HG02973 (cell line): ENCODE measurements around the gene CCNQ.

Source experiments
- ATAC-seq: cut with Tn5 transposase; IDR thresholded peaks from one replicate; pipeline ENCODE4 v1.9.1; 2021; ENCODE audit warnings: moderate library complexity; ENCODE audit not compliant: unreplicated experiment

Gene CCNQ

DNA sequence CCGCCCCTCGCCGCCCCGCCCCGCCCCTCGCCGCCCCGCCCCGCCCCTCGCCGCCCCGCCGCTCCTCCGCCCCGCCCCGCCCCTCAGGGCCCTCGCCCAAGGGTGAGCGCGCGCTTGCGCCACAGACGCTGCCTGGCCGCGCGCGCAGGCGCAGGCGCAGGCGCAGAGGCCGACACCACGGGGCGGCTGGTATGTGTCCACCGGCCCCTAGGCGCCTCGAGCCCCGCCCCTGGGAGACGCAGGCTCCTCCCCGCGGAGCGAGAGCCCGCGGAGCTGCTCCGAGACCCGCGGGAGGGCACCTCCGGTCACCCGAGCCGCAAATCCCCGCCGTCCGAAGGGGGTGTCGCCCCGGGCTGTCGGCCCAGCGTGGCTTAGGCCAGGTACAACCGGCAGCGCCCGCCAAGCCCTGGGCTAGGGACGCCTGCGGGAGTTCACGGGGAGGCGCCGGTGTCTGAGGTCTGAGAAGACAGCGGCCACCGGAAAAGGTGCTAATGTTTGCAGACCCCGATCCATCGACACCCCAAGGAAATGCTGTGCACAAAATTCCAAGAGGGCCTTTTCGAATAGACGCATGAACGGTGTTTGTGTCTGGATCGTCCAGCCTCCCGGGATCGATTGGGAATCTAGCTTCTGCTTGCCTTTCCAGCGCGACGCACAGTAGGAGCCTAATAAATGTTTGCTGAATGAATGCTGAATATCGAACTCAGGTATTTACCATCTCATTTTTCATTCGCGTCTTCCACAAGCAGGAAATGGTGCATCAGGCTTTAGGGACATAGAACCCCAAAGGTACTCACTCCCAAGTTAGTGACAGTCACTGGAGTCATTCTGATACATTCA lies 473 bp upstream of the CCNQ start:
- peak; percentile 81 for ATAC-seq

DNA sequence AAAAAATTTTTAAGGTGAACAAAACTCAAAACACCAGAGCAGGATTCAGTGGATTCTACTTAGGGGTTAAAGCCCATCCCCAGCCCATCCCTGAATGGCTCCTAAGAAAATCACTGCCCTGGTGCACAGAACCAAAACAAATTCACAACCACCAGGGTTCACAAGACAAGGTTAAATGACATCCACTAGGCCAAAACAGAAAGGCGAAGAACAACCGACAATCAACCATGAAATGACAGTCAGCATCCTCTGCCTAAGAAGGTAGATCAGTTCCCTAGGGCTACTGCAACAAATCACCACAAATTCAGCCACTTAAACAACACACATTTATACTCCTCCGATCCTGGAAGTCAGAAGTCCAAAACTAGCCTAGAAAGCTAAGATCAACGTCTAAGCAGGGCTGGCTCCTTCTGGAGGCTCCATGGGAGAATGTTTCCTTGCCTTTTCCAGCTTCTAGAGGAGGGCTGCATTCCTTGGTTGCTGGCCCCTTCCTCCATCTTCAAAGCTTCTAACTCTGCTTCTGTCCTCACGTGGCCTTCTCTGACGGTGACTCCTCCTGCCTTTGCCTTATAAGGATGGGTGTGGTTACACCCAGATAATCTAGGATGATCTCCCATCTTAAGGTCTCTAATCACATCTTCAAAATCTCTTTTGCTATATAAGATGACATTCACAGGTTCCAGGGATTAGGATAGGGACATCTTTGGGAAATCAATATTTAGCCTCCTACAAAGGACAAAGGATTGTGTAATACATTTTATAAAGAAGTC lies 1.8 kb downstream of the CCNQ start:
- ATAC-seq: no peak

DNA sequence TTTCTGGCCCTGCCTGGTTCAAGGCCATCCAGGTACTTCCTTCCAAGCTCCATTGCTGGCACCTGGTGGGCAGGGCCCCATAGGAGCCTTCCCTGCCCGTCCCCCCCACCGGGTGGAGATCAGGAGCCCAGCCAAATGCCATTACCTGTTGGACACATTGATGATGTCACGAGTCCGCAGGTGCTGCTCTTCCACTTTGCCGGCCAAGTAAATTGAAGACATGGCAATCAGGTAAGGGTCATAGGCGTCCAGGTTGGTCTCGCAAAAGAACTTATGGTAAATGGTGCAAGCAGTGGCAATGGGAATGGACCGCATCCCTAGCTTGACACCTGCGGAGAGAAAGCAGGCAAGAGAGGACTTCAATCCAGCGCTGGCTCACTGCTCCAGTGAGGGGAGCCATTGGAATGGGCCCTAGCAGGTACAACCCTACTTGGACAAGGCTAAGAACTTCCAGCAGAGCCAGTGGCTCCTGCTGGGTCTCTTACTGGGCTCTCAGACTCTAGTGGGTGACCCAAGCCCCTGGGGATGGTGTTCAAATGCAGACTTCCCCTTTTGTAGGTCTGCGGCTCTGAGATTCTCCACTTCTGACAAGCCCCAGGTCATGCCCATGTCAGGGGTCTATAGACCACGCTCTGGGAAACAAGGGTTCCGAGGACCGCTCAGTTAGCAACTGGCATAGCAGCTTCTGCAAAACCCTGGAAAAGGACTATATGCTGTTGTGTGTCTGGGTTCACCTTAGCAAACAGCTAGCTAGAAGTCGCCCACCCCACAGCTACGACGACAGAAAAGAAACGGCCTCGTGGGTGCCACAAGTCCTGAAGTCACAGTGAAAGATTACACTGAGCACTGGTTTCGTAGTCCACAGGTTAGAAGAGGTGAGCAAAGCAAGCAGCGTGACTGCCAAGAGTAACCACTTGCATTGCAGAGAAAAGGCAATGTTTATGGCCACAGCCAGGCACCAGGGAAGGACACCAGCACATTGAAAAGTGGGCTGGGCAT lies 2.8 kb downstream of the CCNQ start:
- no peak for ATAC-seq

DNA sequence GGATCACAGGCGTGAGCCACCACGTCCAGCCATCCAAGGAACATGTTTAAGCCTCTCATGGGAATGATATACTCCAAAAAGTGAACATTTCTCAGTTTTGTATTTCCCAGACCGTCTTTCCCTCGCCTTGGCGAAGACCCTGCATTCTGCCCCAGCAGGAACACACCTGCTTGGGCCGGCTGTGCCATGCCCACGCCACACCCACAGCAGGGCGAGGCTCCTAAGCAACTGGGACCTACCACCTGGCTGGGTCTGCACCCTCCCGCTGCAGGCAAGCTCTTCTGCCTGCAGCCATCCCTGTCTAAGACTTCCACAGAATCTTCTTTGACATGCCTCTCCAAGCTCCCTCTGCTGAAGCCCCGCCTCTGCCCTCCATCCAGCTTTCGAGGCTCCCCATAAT lies 3.6 kb downstream of the CCNQ start:
- no peak for ATAC-seq

DNA sequence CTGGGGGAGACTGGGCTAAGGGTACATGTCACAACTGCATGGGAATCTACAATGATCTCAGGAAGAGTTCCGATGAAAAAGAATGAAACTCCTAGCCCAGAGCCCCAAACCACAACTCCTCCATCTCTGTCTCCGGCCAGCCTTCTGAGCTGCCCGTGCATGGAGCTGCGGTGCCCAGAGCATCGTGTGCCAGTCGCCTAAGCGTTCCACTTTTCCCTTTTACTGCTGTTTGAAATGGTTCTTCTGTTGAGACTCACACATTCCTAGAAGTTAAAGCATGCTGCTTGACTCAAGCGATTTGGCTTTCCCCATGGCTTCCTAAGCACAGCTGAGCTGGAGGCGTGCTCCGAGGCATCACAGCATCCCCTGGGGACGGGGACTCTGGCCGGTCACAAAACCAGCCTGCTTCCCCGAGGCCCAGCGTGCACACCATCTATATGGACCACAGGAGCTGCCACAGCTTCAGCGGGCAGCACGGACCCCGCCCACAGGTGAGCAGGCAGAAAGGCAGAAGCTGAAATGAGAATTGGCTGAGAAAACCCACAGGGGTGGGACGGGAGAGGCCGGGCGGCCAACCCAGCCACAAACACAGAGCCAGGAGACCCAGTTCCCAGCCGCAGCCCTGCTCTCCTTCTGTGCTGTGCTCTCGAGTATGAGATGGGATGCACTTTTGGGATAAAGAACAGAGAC lies 5.0 kb downstream of the CCNQ start:
- no peak for ATAC-seq

DNA sequence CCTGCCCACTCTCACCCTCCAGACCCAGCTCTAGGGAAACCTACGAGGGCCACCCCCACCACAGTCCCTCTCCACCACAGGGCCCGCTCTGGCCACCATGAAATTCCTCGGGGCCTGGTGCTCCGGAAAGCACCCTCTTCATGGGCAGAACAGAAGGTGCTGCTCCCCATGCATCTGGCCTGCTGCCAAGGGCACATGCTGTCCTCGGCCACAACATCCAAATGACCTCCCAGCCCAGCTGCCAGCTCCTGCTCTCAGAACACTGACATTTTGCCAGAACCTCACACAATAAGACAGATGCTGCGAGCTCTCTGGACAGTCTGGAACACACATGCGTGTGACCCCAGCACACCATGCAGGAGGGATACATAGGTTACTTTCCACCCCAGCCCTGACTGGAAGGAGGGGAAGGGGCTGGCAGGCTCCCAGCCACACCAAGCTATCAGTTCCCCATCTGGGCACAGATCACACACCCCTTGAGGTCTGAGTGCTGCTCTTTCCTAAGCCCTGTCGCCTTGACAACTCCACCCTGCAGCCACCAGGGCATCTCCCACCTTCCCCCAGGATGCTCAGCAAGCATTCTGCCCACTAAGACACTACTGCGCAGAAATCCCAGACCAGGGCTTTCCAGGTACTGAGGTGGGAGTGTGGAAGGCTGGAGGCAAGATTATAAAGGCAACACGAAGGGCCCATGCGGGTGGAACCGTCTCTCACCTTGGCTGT lies 5.8 kb downstream of the CCNQ start:
- no peak for ATAC-seq

DNA sequence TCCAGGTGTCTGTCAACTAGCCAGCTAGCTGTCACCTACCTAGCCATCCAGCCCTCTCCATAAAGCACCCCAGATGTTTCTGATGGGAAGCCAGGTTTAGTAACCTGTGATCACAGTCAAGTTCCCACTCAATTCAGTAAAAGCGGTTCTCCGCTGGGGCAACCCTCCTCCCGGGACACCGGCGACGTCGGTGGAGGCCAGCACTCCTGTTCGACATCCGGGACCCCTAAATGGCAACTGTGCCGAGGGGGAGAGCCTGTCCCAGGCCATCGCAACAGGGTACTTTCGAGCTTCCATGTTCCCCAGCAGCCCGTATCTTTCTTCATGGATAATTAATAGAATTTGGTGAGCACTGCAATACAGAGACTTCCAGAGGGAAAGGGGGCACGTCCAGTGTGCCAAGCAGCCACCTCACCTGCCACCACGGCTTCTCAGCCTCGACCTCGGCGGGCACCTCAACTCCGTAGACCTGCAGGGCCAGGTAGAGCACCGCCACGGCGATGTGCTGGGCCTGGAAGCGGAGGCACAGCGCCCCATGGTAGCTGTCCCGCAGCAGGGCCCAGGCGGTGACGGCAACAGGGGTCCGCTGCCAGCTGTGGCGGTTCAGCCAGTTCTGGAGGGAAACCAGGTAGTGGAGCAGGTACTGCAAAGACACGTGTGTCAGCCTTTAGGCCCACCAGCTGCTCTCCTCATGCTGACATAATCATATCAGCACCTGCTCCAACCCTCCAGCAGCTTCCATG lies 6.7 kb downstream of the CCNQ start:
- ATAC-seq: no peak

DNA sequence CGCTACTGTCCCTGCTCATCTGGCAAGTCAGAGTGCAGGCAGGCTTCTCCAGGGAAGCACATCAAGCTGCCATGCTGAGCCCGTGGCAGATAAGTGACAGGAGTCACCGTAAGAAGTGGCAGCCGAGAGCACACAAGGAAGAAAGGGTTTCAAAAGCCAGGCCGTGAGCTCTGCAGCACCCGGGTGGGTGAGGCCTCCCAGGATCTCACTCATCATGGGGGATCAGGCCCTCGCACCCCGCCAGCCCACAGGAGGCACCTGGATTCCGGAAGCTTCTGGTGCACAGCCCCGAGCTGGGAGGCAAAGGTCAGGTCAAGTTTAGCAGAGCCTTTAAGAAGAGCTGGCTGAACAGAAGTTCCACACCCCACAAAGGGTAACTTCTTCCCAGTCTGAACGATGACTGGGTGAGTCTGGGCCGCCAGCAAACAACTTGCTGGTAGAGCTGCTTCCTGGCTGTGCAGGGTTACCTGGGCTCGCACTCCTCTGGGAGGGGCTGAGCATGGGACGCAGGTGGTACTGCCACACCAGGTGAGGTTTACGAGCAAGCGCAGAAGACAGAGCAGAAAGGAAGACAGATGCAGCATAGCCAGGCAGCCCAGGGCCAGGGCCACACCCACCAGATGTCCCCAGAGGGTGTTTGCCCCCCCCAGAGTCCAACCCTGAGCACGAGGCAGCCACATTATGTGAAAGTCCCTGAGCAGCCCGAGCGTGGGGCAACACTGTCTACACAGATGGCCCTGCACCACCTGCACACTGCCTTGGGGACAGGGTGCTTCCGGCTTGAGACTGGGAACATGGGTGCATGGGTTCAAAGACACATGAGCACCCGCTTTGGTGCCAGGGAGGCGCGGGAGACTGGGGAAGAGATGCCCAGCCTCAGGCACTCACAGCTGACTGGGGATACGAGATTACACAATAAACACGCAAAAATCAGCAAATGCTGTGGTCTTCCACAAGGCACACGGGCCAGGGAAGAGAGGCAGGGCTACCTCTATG lies 7.7 kb downstream of the CCNQ start:
- no peak for ATAC-seq

DNA sequence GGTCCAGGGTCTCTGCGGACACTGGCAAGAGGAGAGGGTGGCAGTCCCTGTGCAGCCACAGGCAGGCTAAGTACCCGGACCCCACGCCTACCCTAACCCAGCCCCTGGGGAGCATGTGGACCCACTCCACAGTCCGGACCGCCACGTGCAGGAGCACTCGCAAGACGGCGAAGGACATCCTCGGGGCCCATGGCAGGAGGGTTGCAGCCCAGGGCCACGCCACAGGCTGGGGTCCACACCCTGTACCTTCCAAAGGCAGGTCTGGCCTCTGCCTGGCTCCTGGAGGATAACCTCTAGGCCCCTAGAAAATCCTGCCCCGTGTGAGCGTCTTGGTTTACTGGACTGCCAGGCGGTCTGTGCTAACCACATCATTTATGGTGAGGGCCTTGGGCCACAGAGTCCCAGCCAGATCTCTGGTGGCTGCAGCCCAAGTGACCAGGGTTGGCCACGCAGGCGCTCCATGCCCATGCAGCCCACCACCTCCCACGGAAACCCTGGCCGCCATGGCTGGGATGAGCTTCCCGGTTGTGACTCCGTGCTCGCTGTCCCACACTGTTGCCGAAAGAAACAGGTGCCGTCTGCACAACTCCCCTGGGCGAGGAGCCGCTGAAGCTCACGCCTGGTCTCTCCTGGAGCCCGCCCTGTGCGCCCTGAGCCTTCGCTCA lies 10.0 kb downstream of the CCNQ start:
- ATAC-seq: no peak

DNA sequence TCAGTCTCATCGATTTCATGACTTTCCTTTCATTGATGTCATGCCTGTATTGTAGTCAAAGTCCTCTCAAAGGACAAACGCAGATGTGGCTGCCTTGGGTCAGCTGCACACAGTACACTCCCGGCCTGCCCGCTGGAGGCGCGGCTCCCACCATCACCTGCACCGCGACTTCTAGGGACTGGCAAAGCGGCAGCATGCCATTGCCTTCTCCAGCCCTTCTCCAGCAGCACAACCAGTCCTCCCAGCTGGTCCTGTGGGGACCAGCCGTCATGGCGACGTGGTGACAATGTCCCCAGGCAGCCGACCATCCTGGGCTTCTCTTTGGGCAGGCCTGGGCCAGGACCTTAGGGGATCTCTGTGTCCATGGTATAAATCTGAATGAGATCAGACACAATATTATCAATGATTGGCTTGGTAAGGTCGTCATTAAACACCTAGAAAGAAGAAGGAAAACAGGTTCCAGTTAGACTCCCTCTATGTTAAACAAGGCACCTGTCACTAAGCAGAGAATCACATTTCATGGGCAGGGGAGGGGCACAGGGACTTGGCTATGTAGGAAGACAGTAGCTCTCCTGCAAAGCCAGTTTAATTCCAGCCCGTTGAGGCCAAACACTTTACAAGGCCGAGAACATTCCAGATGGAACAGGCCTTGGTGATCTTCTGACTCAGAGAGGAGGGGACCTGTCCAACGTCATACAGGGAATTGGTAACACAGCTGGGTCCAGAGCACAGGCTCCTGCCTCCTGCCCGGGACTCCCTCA lies 10.7 kb downstream of the CCNQ start:
- no peak for ATAC-seq

DNA sequence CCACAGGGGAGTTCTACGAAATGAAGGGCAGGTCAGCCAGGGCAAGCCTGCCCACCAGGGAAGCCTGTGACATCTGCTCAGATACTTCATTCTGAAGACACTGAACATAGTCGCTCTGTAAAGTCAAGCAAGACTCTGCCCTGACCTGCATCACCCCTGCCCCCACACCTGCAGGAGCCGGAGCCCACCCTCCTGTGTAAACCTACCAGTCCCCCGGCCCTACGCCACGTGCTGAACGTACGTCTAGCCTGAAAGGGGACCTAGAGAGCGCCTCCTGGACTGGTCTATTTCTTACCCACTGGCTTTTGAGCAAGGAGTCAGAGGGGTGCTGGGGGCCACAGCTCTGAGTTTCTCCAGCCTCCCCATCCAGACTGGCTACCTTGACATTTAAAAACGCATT lies 11.6 kb downstream of the CCNQ start:
- no peak for ATAC-seq

DNA sequence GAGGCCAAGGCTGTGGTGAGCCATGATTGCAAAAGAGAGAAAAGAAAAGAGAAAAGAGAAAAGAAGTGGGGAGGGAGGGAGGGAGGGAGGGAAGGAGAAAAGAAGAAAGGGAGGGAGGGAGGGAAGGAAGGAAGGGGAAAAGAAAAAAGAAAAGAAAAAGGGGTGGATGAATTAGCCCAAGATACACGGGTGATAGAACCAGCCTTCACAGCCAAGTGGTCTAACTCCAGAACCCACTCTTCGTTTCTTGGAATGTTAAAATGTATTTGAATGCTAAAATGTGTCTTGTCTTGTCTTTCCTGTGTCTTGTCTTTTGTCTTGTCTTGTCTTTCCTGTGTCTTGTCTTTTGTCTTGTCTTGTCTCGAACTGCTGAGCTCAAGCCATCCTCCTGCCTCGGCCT lies 13.1 kb downstream of the CCNQ start:
- ATAC-seq: no peak

DNA sequence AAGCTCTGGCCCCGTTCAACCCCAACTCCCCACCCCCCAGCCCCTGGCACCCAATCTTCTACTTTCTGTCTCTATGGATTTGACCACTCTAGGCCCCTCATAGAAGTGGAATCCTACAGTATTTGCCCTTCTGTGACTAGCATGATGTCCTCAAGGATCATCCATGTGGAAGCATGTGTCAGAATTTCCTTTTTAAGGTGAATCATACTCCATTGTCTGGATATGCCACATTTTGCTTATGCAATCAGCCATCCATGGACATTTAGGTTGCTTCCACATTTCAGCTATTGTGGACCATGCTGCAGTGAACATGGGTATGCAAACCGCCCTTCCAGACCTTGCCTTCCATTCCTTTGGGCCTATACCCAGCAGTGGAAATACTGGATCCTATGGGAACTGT lies 15.5 kb downstream of the CCNQ start:
- no peak for ATAC-seq

DNA sequence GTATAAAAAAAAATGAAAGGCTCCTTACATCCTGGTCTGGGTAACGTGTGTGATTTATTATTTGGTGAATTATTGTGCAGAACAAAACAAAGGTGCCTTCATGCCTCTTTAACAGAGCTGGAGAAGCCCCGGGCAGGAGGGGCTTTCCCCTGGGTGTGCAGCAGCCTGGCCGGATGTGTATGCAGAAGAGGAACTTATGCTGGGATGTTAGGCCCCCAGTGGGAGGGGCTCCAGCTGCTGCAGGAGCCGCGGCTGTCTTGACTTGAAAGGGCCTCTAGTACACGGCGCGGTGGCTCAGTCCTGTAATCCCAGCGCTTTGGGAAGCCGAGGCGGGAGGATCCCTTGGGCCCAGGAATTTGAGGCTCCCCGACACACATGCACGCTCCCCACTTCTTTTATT lies 16.0 kb downstream of the CCNQ start:
- ATAC-seq: peak; percentile 99

DNA sequence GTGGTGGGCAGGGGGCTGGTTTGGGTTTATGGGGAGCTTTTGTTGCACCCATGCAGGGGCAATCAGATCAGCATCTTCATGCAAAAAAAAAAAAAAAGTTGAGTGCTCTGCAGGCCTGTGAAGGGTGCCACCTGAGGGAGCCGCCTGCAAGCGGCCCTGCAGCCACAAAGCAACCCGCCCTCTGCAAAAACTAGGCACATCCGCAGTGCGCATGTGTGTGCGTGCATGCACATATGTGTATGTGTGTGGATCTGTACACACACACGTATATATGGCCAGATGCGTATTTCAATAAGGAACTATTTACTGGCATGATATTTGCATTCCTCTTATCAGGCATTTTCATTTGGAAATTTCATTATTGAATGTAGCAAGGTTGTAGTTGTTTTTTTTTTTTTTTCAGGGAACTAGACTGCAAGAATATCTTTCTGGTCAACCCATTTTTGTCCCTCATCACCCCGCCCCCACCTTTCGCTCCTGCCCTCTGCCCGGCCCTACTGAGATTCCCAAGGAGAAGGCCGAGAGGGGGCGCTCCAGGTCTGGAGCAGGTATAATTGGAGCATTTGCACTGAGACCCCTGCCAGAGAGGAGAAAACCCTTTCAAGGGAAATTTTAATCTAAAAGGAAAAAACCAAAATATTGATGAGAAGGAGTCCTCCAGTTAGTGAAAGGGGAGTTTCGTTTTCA lies 18.1 kb downstream of the CCNQ start:
- ATAC-seq: no peak

DNA sequence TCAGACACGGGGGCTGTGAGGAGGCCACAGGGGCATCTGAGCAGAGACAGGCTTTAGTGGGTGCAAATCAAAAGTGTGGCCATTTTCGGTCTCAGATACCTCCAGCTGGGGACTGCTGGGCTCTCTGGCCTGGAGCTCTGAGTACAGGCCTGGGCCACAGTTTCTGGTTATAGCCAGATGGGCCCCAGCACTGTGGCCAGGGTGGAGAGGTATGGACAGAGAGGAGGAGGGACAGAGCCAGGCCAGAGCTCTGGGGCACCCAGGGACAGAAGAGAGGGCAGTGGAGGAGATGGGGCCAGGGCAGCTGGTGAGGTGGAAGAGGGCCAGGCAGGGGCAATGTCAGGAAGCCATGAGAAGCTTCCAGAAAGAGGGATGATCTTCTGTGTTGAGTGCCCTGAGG lies 20.1 kb downstream of the CCNQ start:
- ATAC-seq: no peak
